Stimulated activated CD8-positive, alpha-beta memory T cell treated with anti-CD3 and anti-CD28 coated beads, Interleukin-4, amount 100 ng/mL, for 1 hour (primary cell): ENCODE measurements around the gene SPATA21.

ENCODE experiments used
- DNase-seq, 2 donors: peaks; one replicate each; pipeline ENCODE4 v3.0.0-alpha.2; 2020; ENCODE audit warnings: low read depth in 2 of 2, low spot score in 1 of 2

SPATA21 gene

GRCh38 chr1:16422041-16422440, 15.2 kb downstream of the SPATA21 start:
- no peak for DNase-seq

- DNase-seq, result no peak
Observed at GRCh38 chr1:16421201-16421600, 16.0 kb downstream of the SPATA21 start.

- peak in 1 of 2 donors; percentile 7 for DNase-seq
Observed at GRCh38 chr1:16420424-16421118, 16.7 kb downstream of the SPATA21 start.

GRCh38 chr1:16418823-16419425, 18.3 kb downstream of the SPATA21 start:
- DNase-seq, result no peak

- DNase-seq, result no peak
Observed at GRCh38 chr1:16413191-16413590, 24.0 kb downstream of the SPATA21 start.

- DNase-seq, result no peak
Observed at GRCh38 chr1:16410803-16411202, 26.4 kb downstream of the SPATA21 start.

GRCh38 chr1:16409536-16410152, 27.6 kb downstream of the SPATA21 start:
- no peak for DNase-seq

GRCh38 chr1:16406868-16407267, 30.4 kb downstream of the SPATA21 start:
- DNase-seq, result no peak

- DNase-seq, result no peak
Observed at GRCh38 chr1:16405441-16405840, 31.8 kb downstream of the SPATA21 start.

- DNase-seq, result no peak
Observed at GRCh38 chr1:16402742-16403141, 34.5 kb downstream of the SPATA21 start.

- no peak for DNase-seq
Observed at GRCh38 chr1:16398371-16398953, 38.8 kb downstream of the SPATA21 start.

- no peak for DNase-seq
Observed at GRCh38 chr1:16397120-16397519, 40.1 kb downstream of the SPATA21 start.

- no peak for DNase-seq
Observed at GRCh38 chr1:16396591-16396990, 40.6 kb downstream of the SPATA21 start.

- DNase-seq, result no peak
Observed at GRCh38 chr1:16394977-16395376, 42.2 kb downstream of the SPATA21 start.

- no peak for DNase-seq
Observed at GRCh38 chr1:16393570-16394521, 43.4 kb downstream of the SPATA21 start.

GRCh38 chr1:16392740-16393569, 44.3 kb downstream of the SPATA21 start:
- DNase-seq, result no peak

GRCh38 chr1:16391411-16391810, 45.8 kb downstream of the SPATA21 start:
- DNase-seq, result no peak

- no peak for DNase-seq
Observed at GRCh38 chr1:16387201-16388188, 49.7 kb downstream of the SPATA21 start.
